GM12878 (cell line): Measurements from ENCODE around the gene MBD5. TPM values are rescaled to one million over a fixed set of nuclear protein-coding genes. Genes with fewer than 3 reads are reported as not detected.

ENCODE experiments used
- ATF7 ChIP-seq: fragments of 450-650 bp; IDR thresholded peaks from 2 replicates; pipeline ENCODE4 v1.6.1; 2016; ENCODE audit warnings: low read depth, mild to moderate bottlenecking
- BRCA1 ChIP-seq: IDR thresholded peaks from 2 replicates; pipeline ENCODE4 v1.6.1; 2011; ENCODE audit warnings: low read depth, low read length, improper control_type of control experiment
- CBX5 ChIP-seq: sonication (generic); IDR thresholded peaks from 2 replicates; pipeline ENCODE4 v1.6.1; 2016; ENCODE audit warnings: low read depth, moderate library complexity, mild to moderate bottlenecking, inconsistent platforms
- CHD1 ChIP-seq: IDR thresholded peaks from 2 replicates; pipeline ENCODE4 v1.6.1; 2012; ENCODE audit warnings: low read depth, low read length, improper control_type of control experiment
- CTCF ChIP-seq, 3 experiments: IDR thresholded peaks in 2 of 3; conservative IDR thresholded peaks in 1 of 3; 2 replicates each; pipeline ENCODE4 v1.5.1; 2011; ENCODE audit warnings: low read depth in 3 of 3, low read length in 3 of 3, mild to moderate bottlenecking in 3 of 3, control low read depth in 2 of 3, moderate library complexity in 2 of 3, inconsistent platforms in 1 of 3, mixed read lengths in 1 of 3; ENCODE audit not compliant: control insufficient read depth in 2 of 3, insufficient read depth in 1 of 3; ENCODE audit errors: extremely low read depth in 1 of 3
- FOXM1 ChIP-seq: IDR thresholded peaks from 2 replicates; pipeline ENCODE4 v1.6.1; 2012; ENCODE audit warnings: low read depth, mild to moderate bottlenecking, inconsistent platforms, low read length, moderate library complexity
- HCFC1 ChIP-seq: fragments of 150-350 bp; IDR thresholded peaks from 2 replicates; pipeline ENCODE4 v1.6.1; 2014; ENCODE audit warnings: low read length
- IRF5 ChIP-seq: fragments of 450-650 bp; IDR thresholded peaks from 2 replicates; pipeline ENCODE4 v1.6.1; 2017; ENCODE audit warnings: borderline replicate concordance
- KLF5 ChIP-seq: fragments of 450-650 bp; IDR thresholded peaks from 2 replicates; pipeline ENCODE4 v1.6.1; 2014; ENCODE audit warnings: mild to moderate bottlenecking; ENCODE audit not compliant: partially characterized antibody
- MEF2A ChIP-seq: IDR thresholded peaks from 2 replicates; pipeline ENCODE4 v1.6.1; 2011; ENCODE audit warnings: low read depth, mild to moderate bottlenecking, low read length, moderate library complexity; ENCODE audit not compliant: insufficient read depth
- SP1 ChIP-seq: IDR thresholded peaks from one replicate; pipeline ENCODE4 v1.6.1; 2011; ENCODE audit warnings: low read depth, low read length
- USF1 ChIP-seq: IDR thresholded peaks from 2 replicates; pipeline ENCODE4 v1.6.1; 2011; ENCODE audit warnings: borderline replicate concordance, low read depth, mild to moderate bottlenecking, moderate library complexity, mixed read lengths, low read length; ENCODE audit not compliant: insufficient read depth; ENCODE audit errors: extremely low read length
- polyA plus RNA-seq, 11 experiments: library from polyadenylated mRNA; depleted of rRNA in 4 of 11; unstranded in 6 of 11; stranded (reverse) in 5 of 11; fragments of >200 nt; fragmentation: Nextera tagmentation in 4 of 11; fragmentation: Illumina TruSeq in 1 of 11; extraction: Ambion mirVana in 4 of 11; extraction: Trizol in 1 of 11; gene quantifications; 1 replicate in 1 of 11; 2 replicates in 10 of 11; pipeline versions ENCODE4 v1.2.1 to v1.2.3, GENCODE V29; 2011 to 2016; ENCODE audit warnings: inconsistent platforms in 2 of 11, missing spikeins in 2 of 11, low read depth in 1 of 11
- total RNA-seq, 4 experiments: library from RNA; depleted of rRNA in 3 of 4; stranded (reverse); fragments of >200 nt in 3 of 4; fragmentation: Illumina TruSeq in 1 of 4; extraction: Trizol in 1 of 4; gene quantifications; 2 replicates each; pipeline versions ENCODE4 v1.2.1 to v1.2.3, GENCODE V29; 2013 to 2021

MBD5 gene
- total and polyA plus RNA-seq, 10 of the 15 experiments (the other 5 are each of a cell fraction or from before 2014, with no cell fraction given): 7.4 to 58.0 (median 21.2) TPM

- TF ChIP-seq CBX5 (no peak), MEF2A (no peak), KLF5 (no peak), USF1 (no peak), HCFC1 (no peak), IRF5 (no peak), BRCA1 (no peak), FOXM1 (no peak), SP1 (no peak), ATF7 (no peak), CTCF (IDR thresholded peaks at IDR 0.05 in 2 of 3, conservative IDR thresholded peaks at IDR 0.05 in 1 of 3; ENCODE audit: control insufficient read depth in 2 of 3, extremely low read depth in 1 of 3, insufficient read depth in 1 of 3, low read depth in 3 of 3, low read length in 3 of 3) (peak in 2 of 3 experiments; percentile 47 to 51; a peak in 4 of 6 replicates), CHD1 (no peak)
- TF ChIP-seq, all 136 proteins: peak for 3
Measured at GRCh38 chr2:148201075-148202004, 180.4 kb downstream of the MBD5 start (continued).
